Measurements from ENCODE around the gene SCAP. TPM values are rescaled to one million over a fixed set of nuclear protein-coding genes. Genes with fewer than 3 reads are reported as not detected.
"Not testable (repeated sequence)": the region's sequence is repeated elsewhere in the genome, so short reads cannot be mapped to it uniquely, and the experiment has no call there.

SCAP gene
- polyA plus RNA-seq, 3 donors, result 64.8 to 73.8 (median 67.7) TPM

DNA sequence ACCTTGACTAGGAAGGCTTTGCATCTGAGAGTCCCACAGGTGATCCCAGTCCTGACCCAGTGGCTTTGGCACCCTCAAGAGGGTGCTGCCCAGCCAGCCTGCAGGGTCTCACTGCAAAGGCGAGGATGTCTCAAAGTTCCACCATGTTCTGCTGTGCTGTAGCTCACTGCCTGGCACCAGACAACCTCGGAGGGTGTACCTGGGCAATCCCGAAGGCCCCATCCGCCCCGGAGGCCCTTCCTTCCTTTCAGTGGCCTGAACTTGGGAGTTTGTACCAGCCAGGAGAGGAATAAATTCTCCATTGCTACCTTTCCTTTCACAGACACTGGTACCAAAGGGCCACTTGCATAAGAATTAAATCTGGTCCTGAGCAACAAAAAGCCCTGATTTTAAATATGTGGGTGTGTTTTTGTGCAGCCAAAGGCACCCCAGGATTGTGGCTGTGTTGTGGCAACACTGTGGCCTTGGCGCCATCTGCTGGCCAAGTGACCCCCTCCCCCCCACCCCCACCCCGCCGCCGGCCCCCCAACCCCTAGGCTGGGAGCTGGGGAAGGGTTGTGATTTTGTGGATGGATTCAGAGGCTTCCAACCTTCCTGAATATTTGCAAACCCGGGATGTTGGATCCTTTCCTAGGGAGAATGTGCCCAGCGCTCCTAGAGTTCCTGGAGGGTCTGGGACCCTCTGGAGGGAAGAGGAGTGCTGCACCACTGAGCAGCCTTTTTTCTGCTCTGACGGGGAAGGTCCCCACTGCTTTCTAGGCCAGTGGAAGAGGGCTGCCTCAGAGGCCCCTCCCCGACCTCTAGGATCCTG is 104.6 kb downstream of the SCAP start:
- DNase-seq (ENCODE audit: low read depth in 3 of 3, low spot score in 2 of 3), result no peak

- not testable (repeated sequence) for DNase-seq (ENCODE audit: low read depth in 3 of 3, low spot score in 2 of 3)
These were observed 105.7 kb downstream of the SCAP start for GRCh38 chr3:47370020-47370419.

DNA sequence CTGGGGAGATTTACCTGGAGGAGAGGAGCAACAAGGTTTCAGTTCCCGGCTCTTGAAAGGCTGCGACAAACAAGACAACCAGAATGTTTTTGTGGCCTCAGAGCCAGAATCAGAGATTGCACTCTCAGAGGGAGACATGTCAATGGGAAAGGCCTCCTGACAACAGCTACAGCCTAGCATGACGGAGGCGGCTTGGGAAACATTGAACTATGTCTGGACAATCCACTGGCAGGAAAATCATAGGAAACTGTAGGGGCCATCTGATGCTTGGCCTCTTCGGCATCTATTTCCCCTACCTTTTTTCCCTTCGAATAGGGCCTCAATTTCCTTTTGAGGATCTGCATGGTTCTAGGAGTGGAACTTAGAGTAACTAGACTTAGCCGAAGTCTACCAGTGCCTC is 108.1 kb downstream of the SCAP start:
- no peak for DNase-seq (ENCODE audit: low read depth in 3 of 3, low spot score in 2 of 3)

- no peak for DNase-seq (ENCODE audit: low read depth in 3 of 3, low spot score in 2 of 3)
These were observed 108.9 kb downstream of the SCAP start for GRCh38 chr3:47366833-47367232.

DNA sequence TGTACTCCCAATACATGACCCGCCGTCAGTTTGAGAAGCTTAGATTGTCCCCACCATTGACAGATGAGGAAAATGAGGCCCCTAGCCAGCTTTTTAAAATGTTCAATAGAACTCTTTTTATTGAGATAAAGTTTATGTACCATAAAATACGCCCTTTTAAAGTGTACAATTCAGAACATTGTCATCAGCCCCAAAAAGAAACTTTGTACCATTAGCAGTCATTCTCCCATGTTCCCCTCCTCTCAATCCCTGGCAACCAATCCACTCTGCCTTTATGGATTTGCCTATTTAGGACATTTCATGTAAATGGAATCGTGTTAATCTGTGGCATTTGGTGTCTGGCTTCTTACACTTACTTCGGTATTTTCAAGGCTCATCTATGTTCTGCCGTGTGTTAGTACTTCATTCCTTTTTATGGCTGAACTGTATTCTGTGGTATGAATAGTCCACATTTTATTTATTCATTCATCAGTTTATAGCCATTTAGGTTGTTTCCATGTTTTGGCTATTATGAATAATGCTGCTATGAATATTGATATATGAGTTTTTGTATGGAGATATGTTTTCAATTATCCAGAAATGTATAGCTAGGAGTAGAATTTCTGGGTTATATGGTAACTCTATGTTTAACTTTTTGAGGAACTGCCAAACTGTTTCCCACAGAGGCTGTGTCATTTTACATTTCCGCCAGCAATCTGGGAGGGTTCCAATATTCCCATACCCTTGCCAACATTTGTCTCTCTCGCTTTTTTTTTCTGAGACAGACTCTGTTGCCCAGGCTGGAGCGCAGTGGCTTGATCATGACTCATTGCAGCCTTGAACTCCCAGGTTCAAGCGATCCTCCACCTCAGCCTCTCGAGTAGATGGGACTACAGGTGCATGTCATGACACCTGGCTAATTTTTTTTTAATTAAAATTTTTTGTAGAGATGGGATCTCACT is 110.3 kb downstream of the SCAP start:
- DNase-seq (ENCODE audit: low read depth in 3 of 3, low spot score in 2 of 3), result no peak

Other genes with a start within 250 kb of the SCAP start
- gene KIF9, start 193.1 kb downstream of the SCAP start, polyA plus RNA-seq (ENCODE audit: insufficient read length in 3 of 3), result 10 to 100 TPM; 21.8 to 24.3 (median 22.7) TPM
- gene KLHL18, start 193.0 kb downstream of the SCAP start, polyA plus RNA-seq (ENCODE audit: insufficient read length in 3 of 3), result 10 to 100 TPM; 12.1 to 12.5 (median 12.2) TPM
- 10 to 100 TPM; 19.0 to 21.9 (median 20.8) TPM for gene PTPN23, start 94.9 kb downstream of the SCAP start, polyA plus RNA-seq (ENCODE audit: insufficient read length in 3 of 3)
- gene ELP6, start 37.8 kb upstream of the SCAP start, polyA plus RNA-seq (ENCODE audit: insufficient read length in 3 of 3), result 10 to 100 TPM; 42.6 to 45.3 (median 44.6) TPM
- gene CSPG5, start 102.9 kb upstream of the SCAP start, polyA plus RNA-seq (ENCODE audit: insufficient read length in 3 of 3), result 1 to 10 TPM in 1 of 3 donors, under 1 TPM in 2; 0.82 to 1.1 (median 0.96) TPM

Measured in right renal cortex interstitium (tissue), 3 donors.